ENCODE measurements around the gene RASA4B. TPM values are rescaled to one million over a fixed set of nuclear protein-coding genes. Genes with fewer than 3 reads are reported as not detected.

The RASA4B gene
- total and polyA plus RNA-seq, 9 of the 15 experiments (the other 6 are each of a cell fraction or from before 2014, with no cell fraction given), result 0.01 to 2.9 (median 1.5) TPM; not detected in 1

DNA sequence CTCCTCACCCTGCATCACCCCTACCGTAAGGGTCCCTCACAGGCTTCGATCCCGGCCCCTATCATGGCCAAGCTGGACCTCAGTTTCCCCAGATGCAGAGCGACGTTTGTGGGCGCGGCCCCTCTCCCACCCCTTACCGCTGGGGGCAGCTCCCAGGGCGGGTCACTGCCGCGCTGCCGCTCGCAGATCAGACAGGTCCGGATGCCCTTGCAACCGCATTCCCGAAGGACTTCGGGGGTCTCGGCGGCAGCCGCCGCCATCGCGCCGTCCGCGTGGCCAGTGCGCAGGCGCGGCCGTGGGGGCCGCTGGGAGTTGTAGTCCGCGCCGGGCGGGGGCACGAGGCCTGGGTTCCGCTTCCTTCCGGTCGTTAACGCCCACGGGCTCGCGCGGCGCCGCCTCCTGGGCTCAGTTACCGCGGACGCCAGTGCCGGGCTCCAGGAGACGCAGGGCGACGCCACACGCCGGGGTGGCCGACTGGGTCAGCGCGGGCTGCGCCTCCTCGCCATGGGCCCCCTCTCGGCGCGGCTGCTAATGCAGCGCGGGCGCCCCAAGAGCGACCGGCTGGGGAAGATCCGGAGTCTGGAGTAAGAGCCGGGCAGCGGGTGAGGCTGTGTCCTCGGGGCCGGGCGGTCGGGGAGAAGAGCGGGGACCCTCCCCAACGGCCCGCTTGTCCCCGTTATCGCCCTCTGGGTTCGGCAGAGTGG is 52.8 kb downstream of the RASA4B start, which contains the start of the genes ALKBH4 and LRWD1 (continued):
- TF ChIP-seq RB1 (IDR thresholded peaks at IDR 0.05; ENCODE audit: low read depth), result peak; percentile 90
- TF ChIP-seq MCM5 (IDR thresholded peaks at IDR 0.05; ENCODE audit: low read depth), result no peak
- peak; percentile 75; the same call in 1 of the 2 replicates for TF ChIP-seq TARDBP (IDR thresholded peaks at IDR 0.05)
- TF ChIP-seq, protein P1, sequence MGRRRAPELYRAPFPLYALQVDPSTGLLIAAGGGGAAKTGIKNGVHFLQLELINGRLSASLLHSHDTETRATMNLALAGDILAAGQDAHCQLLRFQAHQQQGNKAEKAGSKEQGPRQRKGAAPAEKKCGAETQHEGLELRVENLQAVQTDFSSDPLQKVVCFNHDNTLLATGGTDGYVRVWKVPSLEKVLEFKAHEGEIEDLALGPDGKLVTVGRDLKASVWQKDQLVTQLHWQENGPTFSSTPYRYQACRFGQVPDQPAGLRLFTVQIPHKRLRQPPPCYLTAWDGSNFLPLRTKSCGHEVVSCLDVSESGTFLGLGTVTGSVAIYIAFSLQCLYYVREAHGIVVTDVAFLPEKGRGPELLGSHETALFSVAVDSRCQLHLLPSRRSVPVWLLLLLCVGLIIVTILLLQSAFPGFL (CRISPR knock-in tag; IDR thresholded peaks at IDR 0.05), result peak; percentile 95; the same call in 1 of the 2 replicates
- TF ChIP-seq DACH1 (IDR thresholded peaks at IDR 0.05; ENCODE audit: partially characterized antibody), result no peak
- peak in 1 of 2 experiments; percentile 62; a peak in 1 of 4 replicates for TF ChIP-seq ZNF639 (CRISPR knock-in tag; conservative IDR thresholded peaks at IDR 0.05 in 1 of 2, IDR thresholded peaks at IDR 0.05 in 1 of 2)
- TF ChIP-seq SIRT6 (IDR thresholded peaks at IDR 0.05; ENCODE audit: low read depth, low read length), result no peak
- no peak for TF ChIP-seq MCM2 (IDR thresholded peaks at IDR 0.05; ENCODE audit: low read depth)
- TF ChIP-seq RBFOX2 (IDR thresholded peaks at IDR 0.05; ENCODE audit: low read depth, low read length), result peak; percentile 95
- TF ChIP-seq ZC3H11A (IDR thresholded peaks at IDR 0.05; ENCODE audit: low read depth, low read length), result no peak
- no peak for TF ChIP-seq ZNF79 (CRISPR knock-in tag; IDR thresholded peaks at IDR 0.05; ENCODE audit: low read depth)
- peak; percentile 44; the same call in 1 of the 2 replicates for TF ChIP-seq OTX1 (CRISPR knock-in tag; IDR thresholded peaks at IDR 0.05)
- no peak for TF ChIP-seq HDAC3 (IDR thresholded peaks at IDR 0.05; ENCODE audit: borderline replicate concordance, partially characterized antibody)
- no peak for TF ChIP-seq SP2 (IDR thresholded peaks at IDR 0.05; ENCODE audit: extremely low read depth, low read depth, low read length, poor library complexity, severe bottlenecking)
- peak; percentile 74 for TF ChIP-seq BHLHE40 (IDR thresholded peaks at IDR 0.05; ENCODE audit: low read length)
- no peak for TF ChIP-seq ESRRB (CRISPR knock-in tag; IDR thresholded peaks at IDR 0.05; ENCODE audit: borderline replicate concordance)
- TF ChIP-seq TBL1XR1 (IDR thresholded peaks at IDR 0.05; ENCODE audit: low read length in 2 of 2), result no peak; a peak in 1 of 4 replicates
- no peak for TF ChIP-seq CHAMP1 (IDR thresholded peaks at IDR 0.05)
- no peak for TF ChIP-seq BMI1 (IDR thresholded peaks at IDR 0.05; ENCODE audit: low read length)
- no peak for TF ChIP-seq ZNF282 (CRISPR knock-in tag; IDR thresholded peaks at IDR 0.05)
- no peak for TF ChIP-seq NBN (IDR thresholded peaks at IDR 0.05; ENCODE audit: low read depth)
- 0 out of 2 replicates have a peak, but pooled peaks have one; percentile 35 for TF ChIP-seq HDAC2 (IDR thresholded peaks at IDR 0.05)
- TF ChIP-seq, protein P2, sequence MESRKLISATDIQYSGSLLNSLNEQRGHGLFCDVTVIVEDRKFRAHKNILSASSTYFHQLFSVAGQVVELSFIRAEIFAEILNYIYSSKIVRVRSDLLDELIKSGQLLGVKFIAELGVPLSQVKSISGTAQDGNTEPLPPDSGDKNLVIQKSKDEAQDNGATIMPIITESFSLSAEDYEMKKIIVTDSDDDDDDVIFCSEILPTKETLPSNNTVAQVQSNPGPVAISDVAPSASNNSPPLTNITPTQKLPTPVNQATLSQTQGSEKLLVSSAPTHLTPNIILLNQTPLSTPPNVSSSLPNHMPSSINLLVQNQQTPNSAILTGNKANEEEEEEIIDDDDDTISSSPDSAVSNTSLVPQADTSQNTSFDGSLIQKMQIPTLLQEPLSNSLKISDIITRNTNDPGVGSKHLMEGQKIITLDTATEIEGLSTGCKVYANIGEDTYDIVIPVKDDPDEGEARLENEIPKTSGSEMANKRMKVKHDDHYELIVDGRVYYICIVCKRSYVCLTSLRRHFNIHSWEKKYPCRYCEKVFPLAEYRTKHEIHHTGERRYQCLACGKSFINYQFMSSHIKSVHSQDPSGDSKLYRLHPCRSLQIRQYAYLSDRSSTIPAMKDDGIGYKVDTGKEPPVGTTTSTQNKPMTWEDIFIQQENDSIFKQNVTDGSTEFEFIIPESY (CRISPR knock-in tag; IDR thresholded peaks at IDR 0.05), result peak; percentile 61; the same call in 1 of the 2 replicates
